ENCODE results near the gene SREBF2.

SREBF2 gene

GRCh38 chr22:41951898-41952474 lies 119.1 kb downstream of the SREBF2 start, which contains the start of gene SMIM45:
Gene SMIM45 (plus strand): TSS chr22:41952150.
- peak within 1 kb of the TSS; percentile 12; the same call in 1 of the 2 replicates for H3K9ac ChIP-seq (ENCODE audit: low read length)
- no peak within 1 kb of the TSS for H3K27ac ChIP-seq (ENCODE audit: low read length)
- H3K4me1 ChIP-seq (ENCODE audit: low read length), result peaks cover 79% of the 10 kb centered on the region
- H3K4me2 ChIP-seq (ENCODE audit: low read length), result peak within 1 kb of the TSS; percentile 72
- H2AFZ ChIP-seq (ENCODE audit: low read depth, low read length), result peak within 1 kb of the TSS; percentile 24; the same call in 1 of the 2 replicates
- no peaks in the 10 kb centered on the region for H3K9me3 ChIP-seq (ENCODE audit: insufficient read depth, low read length)
- H3K27me3 ChIP-seq (ENCODE audit: low read depth, low read length), result no peaks in the 10 kb centered on the region
- TF ChIP-seq CTCF (IDR thresholded peaks at IDR 0.05; ENCODE audit: low read depth, low read length) (peak; percentile 34), EZH2phosphoT487 (IDR thresholded peaks at IDR 0.05; ENCODE audit: low read depth) (no peak)
- no peaks in the 10 kb centered on the region for H3K36me3 ChIP-seq (replicated peaks; ENCODE audit: low read depth, low read length)
- H4K20me1 ChIP-seq (ENCODE audit: insufficient read depth, low read length), result no peaks in the 10 kb centered on the region
- peak within 1 kb of the TSS; percentile 46 for H3K4me3 ChIP-seq (ENCODE audit: low read length)
- H3K79me2 ChIP-seq (ENCODE audit: low read length), result peaks cover 10% of the 10 kb centered on the region; the same call in 1 of the 2 replicates

- Histone ChIP-seq H4K20me1 (ENCODE audit: insufficient read depth, low read length) (no peaks in the 10 kb centered on the region), H3K36me3 (replicated peaks; ENCODE audit: low read depth, low read length) (no peaks in the 10 kb centered on the region), H3K9ac (ENCODE audit: low read length) (peak overlapping the region; percentile 12; the same call in 1 of the 2 replicates), H3K79me2 (ENCODE audit: low read length) (peaks cover 8% of the 10 kb centered on the region; the same call in 1 of the 2 replicates), H3K4me3 (ENCODE audit: low read length) (peak overlapping the region; percentile 46), H2AFZ (ENCODE audit: low read depth, low read length) (peak overlapping the region; percentile 24; the same call in 1 of the 2 replicates), H3K27me3 (ENCODE audit: low read depth, low read length) (no peaks in the 10 kb centered on the region), H3K27ac (ENCODE audit: low read length) (no peak overlapping the region), H3K9me3 (ENCODE audit: insufficient read depth, low read length) (no peaks in the 10 kb centered on the region), H3K4me1 (ENCODE audit: low read length) (peaks cover 76% of the 10 kb centered on the region), H3K4me2 (ENCODE audit: low read length) (peak overlapping the region; percentile 72)
- TF ChIP-seq CTCF (IDR thresholded peaks at IDR 0.05; ENCODE audit: low read depth, low read length) (no peak), EZH2phosphoT487 (IDR thresholded peaks at IDR 0.05; ENCODE audit: low read depth) (no peak)
Measured at GRCh38 chr22:41952713-41953112, 119.8 kb downstream of the SREBF2 start.
